GM18861 (cell line): ENCODE results near the gene CPNE2.
"Not testable (repeated sequence)": the region's sequence is repeated elsewhere in the genome, so short reads cannot be mapped to it uniquely, and the experiment has no call there.

ENCODE experiments used
- ATAC-seq: cut with Tn5 transposase; IDR thresholded peaks from one replicate; pipeline ENCODE4 v1.9.1; 2021; ENCODE audit not compliant: unreplicated experiment

CPNE2 gene

DNA sequence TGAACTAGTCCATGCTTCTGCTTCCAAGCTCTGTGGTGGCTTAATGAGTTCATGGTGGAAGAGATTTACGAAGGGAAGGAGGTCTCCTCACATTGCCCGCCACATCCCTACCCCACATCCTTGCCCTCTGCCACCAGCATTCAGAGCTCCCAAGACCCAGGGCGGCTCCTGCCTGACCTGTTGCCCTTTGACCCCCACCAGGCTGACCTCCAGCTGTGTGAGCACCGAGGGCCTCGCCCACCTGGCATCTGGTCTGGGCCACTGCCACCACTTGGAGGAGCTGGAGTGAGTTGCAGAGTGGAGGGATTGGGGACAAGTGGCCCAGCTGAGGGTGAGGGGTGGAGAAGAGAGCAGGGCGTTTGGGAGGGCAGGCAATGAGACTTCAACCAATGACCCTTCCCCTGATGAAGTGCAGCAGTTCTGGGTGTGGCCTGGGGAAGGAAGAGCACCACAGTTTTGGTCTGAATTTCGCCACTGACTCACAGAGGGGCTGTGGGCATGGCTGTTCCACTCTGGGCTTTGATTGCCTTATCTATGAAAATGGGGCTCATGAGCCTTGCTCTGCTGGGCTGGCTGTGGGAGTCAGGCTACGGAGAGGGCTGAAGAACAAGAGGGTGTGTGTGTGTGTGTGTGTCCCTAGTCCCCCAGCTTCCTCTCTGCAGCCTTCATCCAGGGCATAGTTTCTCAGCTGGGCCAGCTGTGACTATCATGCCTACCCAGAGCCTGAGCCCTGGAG, 22.6 kb upstream of the CPNE2 start:
- ATAC-seq: no peak

DNA sequence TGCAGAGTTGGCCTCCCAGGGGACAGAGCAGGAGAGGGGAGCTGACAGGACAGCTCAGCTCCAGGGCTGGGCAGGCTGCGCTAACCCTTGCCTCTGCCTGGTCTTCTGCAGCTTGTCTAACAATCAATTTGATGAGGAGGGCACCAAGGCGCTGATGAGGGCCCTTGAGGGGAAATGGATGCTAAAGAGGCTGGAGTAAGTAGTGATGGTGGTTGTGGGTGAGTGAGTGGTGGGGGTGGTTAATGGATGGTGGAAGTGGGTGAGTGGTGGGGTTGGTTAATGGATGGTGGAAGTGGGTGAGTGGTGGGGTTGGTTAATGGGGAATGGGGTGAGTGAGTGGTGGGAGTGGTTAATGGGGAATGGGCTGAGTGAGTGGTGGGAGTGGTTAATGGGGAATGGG, 22.0 kb upstream of the CPNE2 start:
- no peak for ATAC-seq

GRCh38 chr16:57071081-57071732, 21.2 kb upstream of the CPNE2 start:
- ATAC-seq: not testable (repeated sequence)

GRCh38 chr16:57071831-57072582, 20.4 kb upstream of the CPNE2 start:
- no peak for ATAC-seq

- no peak for ATAC-seq
Observed at GRCh38 chr16:57072616-57073275, 19.6 kb upstream of the CPNE2 start.

GRCh38 chr16:57077714-57078113, 14.7 kb upstream of the CPNE2 start:
- no peak for ATAC-seq

- no peak for ATAC-seq
Observed at GRCh38 chr16:57081744-57082143, 10.6 kb upstream of the CPNE2 start.

DNA sequence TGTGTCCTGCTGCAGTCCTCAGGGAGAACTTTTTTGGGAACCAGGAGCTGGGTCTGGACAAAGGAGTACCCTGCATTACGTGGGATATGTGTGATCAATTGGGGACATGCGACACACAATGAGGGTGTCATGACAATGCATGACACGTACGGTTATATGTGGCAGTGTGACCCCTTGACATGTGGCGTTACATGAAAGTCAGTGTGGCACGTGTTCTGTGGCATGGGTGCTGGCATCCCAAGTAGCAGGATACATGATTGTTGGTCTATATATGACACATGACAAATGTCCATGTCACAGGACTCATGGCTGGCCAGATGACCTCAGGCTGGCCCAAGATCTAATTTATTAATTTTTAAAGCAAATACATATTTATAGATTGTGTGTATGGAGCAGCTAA, 9.7 kb upstream of the CPNE2 start:
- ATAC-seq: no peak

DNA sequence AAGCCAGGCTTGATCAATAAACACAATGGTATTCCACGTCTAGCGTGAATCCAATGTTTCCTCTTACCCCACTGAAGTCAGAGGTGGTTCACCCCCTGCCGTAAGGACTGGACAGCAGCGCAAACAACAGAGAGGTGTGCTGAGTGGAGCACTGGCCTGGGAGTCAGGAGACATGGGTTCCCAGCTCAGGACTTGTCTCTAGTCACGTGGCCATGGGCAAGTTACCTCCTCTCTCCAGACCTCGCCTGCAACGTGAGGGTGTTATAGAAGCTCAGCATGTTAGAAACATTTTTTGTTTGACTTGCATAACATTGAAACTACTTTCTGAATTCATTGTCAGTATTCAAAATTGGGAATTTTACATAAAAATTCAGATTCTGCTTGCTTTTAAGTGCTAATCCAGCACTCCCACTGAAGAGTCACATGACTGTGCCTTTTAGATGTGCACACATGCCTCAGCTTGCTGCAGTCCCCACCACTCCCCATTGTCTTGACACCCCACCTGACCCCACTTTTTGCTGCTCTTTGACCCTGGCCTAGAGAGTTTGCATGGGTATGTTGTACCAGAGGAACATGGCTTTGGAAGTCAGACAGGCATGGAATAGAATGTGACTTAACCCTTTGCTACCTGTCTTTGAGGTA, 8.8 kb upstream of the CPNE2 start:
- no peak for ATAC-seq

DNA sequence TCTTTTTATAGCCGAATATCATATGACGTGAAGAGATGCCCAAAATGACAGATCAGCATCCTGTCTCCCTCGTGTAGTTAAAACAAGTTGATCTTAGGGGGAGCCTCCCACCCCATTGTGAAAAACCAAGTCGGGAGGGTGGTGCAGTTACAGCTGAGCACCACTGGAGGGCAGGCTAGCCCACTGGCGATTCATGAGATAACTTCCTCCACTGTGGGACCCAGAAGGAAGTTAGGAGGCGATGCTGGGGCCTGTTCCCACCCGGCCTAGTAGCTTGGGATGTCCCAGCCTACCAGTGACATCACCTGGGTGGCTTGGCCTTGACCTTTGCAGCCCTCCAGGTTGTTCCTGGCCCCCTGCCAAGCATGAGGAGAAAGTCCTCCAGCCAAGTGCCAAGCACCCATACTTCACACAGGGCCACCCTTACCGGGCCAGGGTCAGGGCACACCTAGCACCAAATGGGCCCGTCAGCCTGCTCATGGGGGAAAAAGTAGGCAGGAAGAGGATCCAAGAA, 8.1 kb upstream of the CPNE2 start:
- ATAC-seq: no peak

DNA sequence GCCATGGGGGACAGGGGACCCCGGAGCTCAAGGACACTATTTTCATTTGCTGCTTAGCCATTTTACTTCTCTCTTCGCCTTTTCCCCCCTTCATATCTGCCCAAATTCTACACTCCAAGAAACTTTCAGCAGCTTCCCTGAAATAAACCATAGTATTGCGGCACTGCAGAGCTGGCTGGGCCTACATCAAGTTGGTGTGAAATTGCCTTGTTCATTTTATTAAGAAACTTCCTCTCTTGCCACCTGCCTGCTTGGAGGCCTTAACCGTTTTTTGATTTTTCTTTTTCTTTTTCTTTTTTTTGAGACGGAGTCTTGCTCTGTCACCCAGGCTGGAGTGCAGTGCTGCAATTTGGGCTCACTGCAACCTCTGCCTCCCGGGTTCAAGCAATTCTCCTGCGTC, 7.4 kb upstream of the CPNE2 start:
- ATAC-seq: no peak

DNA sequence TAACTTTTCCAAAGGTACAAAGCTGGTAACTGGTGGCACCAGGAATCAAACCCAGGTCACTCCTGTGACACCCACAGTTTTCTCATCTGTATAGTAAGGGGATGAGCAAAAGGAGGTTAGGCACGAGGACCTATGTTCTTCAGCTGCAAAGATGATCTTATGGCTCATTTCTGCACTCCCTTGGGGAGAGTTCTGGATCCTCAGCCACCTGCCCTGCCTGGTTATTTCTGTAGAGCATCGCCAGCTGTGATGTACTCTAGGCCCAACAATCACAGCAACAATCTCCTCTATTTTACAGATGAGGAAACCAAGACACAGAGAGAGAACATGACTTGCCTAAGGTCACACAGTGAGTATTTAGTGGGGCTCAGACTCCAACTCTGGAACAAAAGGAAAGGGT, 5.4 kb upstream of the CPNE2 start:
- ATAC-seq: no peak

GRCh38 chr16:57089406-57089805, 3.0 kb upstream of the CPNE2 start:
- ATAC-seq: no peak

- no peak for ATAC-seq
Observed at GRCh38 chr16:57091200-57091974, 996 bp upstream of the CPNE2 start.

DNA sequence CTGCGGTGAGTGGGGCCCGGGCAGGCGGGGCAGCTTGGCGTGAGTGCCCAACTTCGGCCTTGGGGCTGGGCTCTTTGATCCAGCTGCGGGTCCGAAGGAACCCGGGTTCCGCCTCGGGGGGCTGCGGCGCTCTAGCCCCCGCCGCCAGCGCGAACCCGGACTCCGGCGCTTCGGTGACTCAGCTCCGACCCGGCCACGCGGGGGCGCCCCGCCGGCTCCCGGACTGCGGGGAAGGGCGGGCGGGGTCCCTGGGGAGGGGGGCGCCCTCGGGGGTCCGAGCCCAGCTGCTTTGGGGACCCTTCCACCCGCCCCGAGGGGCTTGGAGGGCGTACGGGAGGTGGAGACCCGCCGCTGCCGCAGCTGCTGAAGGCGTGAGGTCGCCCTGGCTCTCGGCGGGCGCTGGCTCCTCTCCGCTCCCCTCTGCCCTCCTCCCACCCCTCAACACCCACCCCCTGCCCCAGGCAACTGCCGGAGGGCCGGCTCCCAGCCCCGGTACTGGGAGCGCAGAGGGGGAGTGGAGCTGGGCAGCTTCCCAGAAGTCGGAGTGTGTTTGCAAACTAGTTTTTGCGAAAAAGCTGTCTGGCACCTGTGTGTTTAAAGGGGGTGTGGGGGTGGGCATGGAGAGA, 516 bp downstream of the CPNE2 start:
- ATAC-seq: no peak

GRCh38 chr16:57093666-57094564, 1.5 kb downstream of the CPNE2 start:
- no peak for ATAC-seq

GRCh38 chr16:57094911-57095310, 2.5 kb downstream of the CPNE2 start:
- ATAC-seq: no peak

- ATAC-seq: no peak
Observed at GRCh38 chr16:57096192-57096591, 3.8 kb downstream of the CPNE2 start.

DNA sequence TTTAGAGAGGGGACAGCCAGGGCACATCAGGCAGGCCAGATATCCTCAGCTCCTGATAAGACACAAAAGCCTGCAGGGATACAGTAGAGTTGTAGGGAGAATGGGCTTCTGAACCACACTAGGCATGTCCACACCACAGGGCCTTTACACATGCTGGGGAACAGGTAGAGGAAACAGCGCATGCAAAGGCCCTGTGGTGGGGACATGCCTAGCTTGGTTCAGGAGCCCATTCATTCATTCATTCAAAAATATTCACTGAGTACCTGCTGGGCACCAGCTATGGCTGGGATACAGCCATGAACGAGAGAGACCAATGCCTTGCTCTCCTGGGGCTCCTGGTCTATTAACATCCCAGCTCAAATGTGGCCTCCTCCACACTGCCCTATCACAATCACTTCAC, 4.4 kb downstream of the CPNE2 start:
- no peak for ATAC-seq
